Lower leg skin (tissue), 4 donors: ENCODE results near the gene DUSP2. TPM values are rescaled to one million over a fixed set of nuclear protein-coding genes. Genes with fewer than 3 reads are reported as not detected.
A peak's percentile ranks its signal among the peaks of the same experiment; 100 is the strongest.

ENCODE experiments used
- DNase-seq, 2 donors: peaks; one replicate each; pipeline ENCODE4 v3.0.0-alpha.2; 2019; ENCODE audit warnings: low spot score in 2 of 2
- H3K4me3 ChIP-seq: fragments of 200-600 bp; sonication (generic); 2 replicates; pipeline ENCODE4 v1.5.1; 2017; ENCODE audit warnings: mild to moderate bottlenecking, low read depth; ENCODE audit not compliant: poor library complexity, severe bottlenecking
- POLR2A ChIP-seq, 2 donors: fragments of 450-650 bp; IDR thresholded peaks; one replicate each; pipeline ENCODE4 v1.6.1; 2016 to 2017; ENCODE audit warnings: antibody characterized with exemption in 2 of 2, mild to moderate bottlenecking in 1 of 2, moderate library complexity in 1 of 2
- WGBS, 2 donors: methylation state at CpG; one replicate each; pipeline ENCODE4 v1.1.5; 2018; 5-methylcytosine and 5-hydroxymethylcytosine counted together
- intact Hi-C: fragments of 100-400 bp; cut with DNase I; formaldehyde crosslinking; loops from one replicate; pipeline ENCODE4 v1.15.0; 2023; ENCODE audit warnings: low total_unique reads
- total RNA-seq, 4 donors: library from RNA; depleted of rRNA; stranded (reverse); fragments of >200 nt; gene quantifications; one replicate each; pipeline ENCODE4 v1.1.0, GENCODE V29; 2016
- TF ChIP-seq, protein P1 (sequence below), 3 donors: fragments of 450-650 bp; IDR thresholded peaks; one replicate each; pipeline ENCODE4 v1.5.1; 2016; ENCODE audit warnings: antibody characterized with exemption in 3 of 3, mild to moderate bottlenecking in 3 of 3, moderate library complexity in 2 of 3

Gene DUSP2
- total RNA-seq, 4 donors from 2014 or later, result 39.3 to 57.0 (median 48.8) TPM

DNA sequence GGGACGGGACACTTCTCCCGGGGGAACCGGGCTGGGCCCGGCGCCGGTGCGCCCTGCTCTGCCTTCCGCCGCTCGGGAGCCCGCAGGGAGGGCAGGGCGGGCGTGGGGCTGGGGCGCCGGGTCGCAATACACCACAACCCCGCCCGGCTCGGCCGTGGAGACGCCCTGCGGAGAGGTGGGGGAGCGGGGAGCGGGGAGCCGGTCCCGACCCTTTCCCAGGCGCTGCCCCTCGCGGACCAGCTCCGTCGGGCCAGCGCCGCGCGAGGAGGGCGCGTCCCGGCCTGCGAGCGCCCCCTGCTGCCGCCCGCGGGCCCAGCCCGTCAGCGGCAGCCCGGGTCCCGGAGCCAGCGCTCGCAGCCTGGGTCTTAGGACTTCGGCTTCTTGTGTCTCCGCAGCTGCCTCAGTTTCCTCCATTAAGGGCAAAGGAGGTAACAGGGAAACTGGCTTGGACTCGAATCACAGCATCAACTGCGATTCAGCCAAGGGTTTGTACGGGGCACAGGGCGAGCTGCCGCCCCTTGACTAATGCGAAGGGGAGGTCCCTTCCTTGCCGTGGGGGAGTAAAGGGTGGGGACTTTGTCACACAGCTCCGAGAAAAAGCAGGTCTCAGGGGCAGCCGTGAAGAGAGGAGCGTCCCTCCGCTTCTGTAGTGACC, 28.2 kb downstream of the DUSP2 start:
- 2 to 8% methylated on average over 11 to 26 of the region's 62 CpGs for WGBS, 2 donors
- TF ChIP-seq, protein P1, sequence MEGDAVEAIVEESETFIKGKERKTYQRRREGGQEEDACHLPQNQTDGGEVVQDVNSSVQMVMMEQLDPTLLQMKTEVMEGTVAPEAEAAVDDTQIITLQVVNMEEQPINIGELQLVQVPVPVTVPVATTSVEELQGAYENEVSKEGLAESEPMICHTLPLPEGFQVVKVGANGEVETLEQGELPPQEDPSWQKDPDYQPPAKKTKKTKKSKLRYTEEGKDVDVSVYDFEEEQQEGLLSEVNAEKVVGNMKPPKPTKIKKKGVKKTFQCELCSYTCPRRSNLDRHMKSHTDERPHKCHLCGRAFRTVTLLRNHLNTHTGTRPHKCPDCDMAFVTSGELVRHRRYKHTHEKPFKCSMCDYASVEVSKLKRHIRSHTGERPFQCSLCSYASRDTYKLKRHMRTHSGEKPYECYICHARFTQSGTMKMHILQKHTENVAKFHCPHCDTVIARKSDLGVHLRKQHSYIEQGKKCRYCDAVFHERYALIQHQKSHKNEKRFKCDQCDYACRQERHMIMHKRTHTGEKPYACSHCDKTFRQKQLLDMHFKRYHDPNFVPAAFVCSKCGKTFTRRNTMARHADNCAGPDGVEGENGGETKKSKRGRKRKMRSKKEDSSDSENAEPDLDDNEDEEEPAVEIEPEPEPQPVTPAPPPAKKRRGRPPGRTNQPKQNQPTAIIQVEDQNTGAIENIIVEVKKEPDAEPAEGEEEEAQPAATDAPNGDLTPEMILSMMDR (IDR thresholded peaks at IDR 0.05), result peak in 1 of 3 donors; percentile 1
- no peak for TF ChIP-seq POLR2A (IDR thresholded peaks at IDR 0.05)
- no peak for DNase-seq
- no peak overlapping the region for H3K4me3 ChIP-seq
- intact Hi-C loops, result no loop called here

DNA sequence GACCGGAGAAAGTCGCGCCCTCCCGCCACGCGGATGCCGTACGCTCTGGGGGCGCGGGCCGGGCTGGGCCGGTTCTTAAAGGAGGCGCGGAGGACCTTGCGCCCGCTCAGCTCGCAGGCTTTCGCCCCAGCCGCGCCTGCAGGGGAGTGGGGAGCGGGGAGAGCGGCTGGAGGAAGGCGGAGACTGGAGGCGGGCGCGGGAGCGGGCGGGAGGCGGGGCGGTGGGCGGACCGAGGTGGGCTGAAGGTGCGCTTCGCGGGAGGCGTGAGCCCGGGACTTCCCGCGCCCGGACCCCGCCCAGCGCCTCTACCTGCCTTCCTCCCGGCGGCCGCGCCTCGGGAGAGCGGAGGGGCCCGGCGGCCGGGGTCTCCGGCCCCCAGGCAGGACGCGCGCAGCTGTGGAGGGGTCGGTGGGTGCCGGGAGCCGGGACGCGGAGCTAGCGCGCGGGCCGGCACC, 28.8 kb downstream of the DUSP2 start, which contains the start of gene ADRA2B:
Gene ADRA2B, minus strand, starts transcription at position 148 of the 455 bp plus-strand sequence. CDS start 422 bp downstream, outside the sequence.
- DNase-seq, result no peak
- 0% methylated on average over 7 of the region's 64 CpGs; no CpG with 5 or more reads in 1 of the 2 donors for WGBS, 2 donors
- H3K4me3 ChIP-seq, result no peak within 1 kb of the TSS
- TF ChIP-seq, protein P1 (IDR thresholded peaks at IDR 0.05), result no peak
- TF ChIP-seq POLR2A (IDR thresholded peaks at IDR 0.05), result no peak
- intact Hi-C loops, result no loop called here

DNA sequence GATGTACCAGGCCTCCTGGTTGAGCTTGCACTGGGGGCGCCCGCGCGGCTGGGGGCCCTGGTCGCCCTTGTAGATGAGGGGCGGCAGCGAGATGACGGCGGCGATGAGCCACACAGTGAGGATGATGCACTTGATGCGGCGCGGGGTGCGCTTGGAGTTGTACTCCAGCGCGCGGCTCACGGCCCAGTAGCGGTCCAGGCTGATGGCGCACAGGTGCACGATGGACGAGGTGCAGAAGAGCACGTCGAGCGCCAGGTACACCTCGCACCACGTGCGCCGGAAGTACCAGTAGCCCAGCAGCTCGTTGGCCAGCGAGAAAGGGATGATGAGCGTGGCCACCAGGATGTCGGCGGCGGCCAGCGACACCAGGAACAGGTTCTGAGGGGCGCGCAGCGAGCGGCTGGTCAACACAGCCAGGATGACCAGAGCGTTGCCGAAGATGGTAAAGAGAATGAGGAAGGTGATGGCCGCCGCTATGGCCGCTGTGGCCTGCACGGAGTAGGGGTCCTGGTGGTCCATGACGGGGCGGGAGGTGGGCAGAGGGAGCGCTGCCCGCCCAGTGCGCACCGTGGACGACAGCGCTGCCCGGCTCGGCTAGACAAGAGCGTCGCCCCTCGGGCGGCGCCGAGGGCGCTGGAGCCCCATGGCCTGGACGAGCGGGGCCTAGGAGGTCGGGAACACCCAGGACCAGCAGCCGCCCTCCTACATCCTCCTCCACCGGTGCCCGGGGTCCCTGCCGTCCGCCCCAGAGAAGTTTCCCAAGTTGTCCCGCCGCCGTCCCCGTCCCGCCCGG, 29.4 kb downstream of the DUSP2 start:
- DNase-seq, result no peak
- WGBS, 2 donors, result 56 to 72% methylated on average over 48 to 66 of the region's 77 CpGs
- TF ChIP-seq, protein P1 (IDR thresholded peaks at IDR 0.05), result no peak
- no peak for TF ChIP-seq POLR2A (IDR thresholded peaks at IDR 0.05)
- no peak overlapping the region for H3K4me3 ChIP-seq
- intact Hi-C loops, result no loop called here

DNA sequence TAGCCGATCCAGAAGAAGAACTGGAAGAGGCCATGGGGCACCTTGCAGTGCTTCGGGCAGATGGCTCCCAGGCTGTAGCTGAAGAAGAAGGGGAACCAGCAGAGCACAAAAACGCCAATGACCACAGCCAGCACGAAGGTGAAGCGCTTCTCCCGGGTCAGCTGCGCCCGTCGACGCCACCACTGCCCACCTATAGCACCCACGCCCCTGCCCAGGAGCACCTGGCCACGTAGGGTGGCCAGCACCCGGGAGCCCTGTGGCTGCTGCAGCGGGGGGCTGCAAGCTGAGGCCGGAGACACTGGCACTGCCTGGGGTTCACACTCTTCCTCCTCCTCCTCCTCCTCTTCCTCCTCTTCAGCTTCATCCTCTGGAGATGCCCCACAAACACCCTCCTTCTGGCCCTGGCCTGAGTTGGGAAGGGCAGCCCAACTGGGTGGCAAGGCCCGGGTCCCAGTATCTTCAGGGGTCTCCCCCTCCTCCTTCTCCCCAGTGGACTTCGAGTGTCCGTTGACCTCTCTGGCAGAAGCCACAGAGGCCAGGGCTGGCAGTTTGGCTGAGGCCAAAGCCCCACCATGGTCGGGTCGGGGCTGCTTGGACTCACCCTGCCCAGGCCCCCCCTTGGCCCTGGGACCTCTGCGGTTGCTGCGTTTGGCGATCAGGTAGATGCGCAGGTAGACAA, 30.2 kb downstream of the DUSP2 start:
- no peak overlapping the region for H3K4me3 ChIP-seq
- intact Hi-C loops, result no loop called here
- DNase-seq, result no peak
- TF ChIP-seq POLR2A (IDR thresholded peaks at IDR 0.05), result no peak
- TF ChIP-seq, protein P1 (IDR thresholded peaks at IDR 0.05), result no peak
- WGBS, 2 donors, result 93 to 94% methylated on average over 19 to 24 of the region's 24 CpGs

DNA sequence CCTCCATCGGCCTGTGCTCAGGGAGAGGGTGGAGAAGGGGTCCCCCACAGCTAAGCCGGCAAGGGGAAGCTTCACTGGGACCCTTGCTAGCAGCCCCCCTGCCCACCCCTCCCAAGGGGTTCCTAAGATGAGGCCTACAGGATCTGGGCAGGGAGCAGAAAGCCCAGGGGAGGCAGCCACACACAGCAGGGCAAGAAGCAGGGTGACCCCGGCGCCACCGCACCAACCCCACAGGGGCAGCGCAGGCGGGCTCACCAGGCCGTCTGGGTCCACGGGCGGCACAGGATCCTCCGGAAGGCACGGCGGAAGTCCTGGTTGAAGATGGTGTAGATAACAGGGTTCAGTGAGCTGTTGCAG, 30.7 kb downstream of the DUSP2 start:
- H3K4me3 ChIP-seq, result no peak overlapping the region
- TF ChIP-seq, protein P1 (IDR thresholded peaks at IDR 0.05), result no peak
- no peak for TF ChIP-seq POLR2A (IDR thresholded peaks at IDR 0.05)
- WGBS, 2 donors, result 87 to 88% methylated on average over 12 to 13 of the region's 13 CpGs
- intact Hi-C loops, result no loop called here
- no peak for DNase-seq
